Immature natural killer cell (primary cell): ENCODE measurements around the gene UBE2S. TPM values are rescaled to one million over a fixed set of nuclear protein-coding genes. Genes with fewer than 3 reads are reported as not detected.

Experiments
- DNase-seq, 3 donors: peaks; one replicate each; pipeline ENCODE4 v3.0.0; 2022; ENCODE audit warnings: mixed read lengths in 1 of 3
- H3K27ac Mint-ChIP-seq, 6 donors: one replicate each; pipeline ENCODE4 v1.8.0; 2020; ENCODE audit warnings: mixed read lengths in 6 of 6, mild to moderate bottlenecking in 5 of 6, inconsistent platforms in 4 of 6, moderate library complexity in 3 of 6
- H3K27me3 Mint-ChIP-seq, 3 donors: one replicate each; pipeline ENCODE4 v1.8.0; 2020 to 2021; ENCODE audit warnings: low read depth in 3 of 3, mild to moderate bottlenecking in 3 of 3, mixed read lengths in 3 of 3, moderate library complexity in 3 of 3, inconsistent platforms in 1 of 3
- H3K36me3 Mint-ChIP-seq, 3 donors: one replicate each; pipeline ENCODE4 v1.8.0; 2020; ENCODE audit warnings: mixed read lengths in 3 of 3, inconsistent platforms in 2 of 3, mild to moderate bottlenecking in 2 of 3
- H3K4me1 Mint-ChIP-seq, 2 donors: one replicate each; pipeline ENCODE4 v1.8.0; 2020; ENCODE audit warnings: inconsistent platforms in 2 of 2, mild to moderate bottlenecking in 2 of 2, mixed read lengths in 2 of 2, moderate library complexity in 1 of 2
- H3K4me3 Mint-ChIP-seq, 5 donors: one replicate each; pipeline ENCODE4 v1.8.0; 2020; ENCODE audit warnings: mild to moderate bottlenecking in 5 of 5, mixed read lengths in 5 of 5, inconsistent platforms in 3 of 5, moderate library complexity in 3 of 5
- H3K9me3 Mint-ChIP-seq, 6 donors: one replicate each; pipeline ENCODE4 v1.8.0; 2020; ENCODE audit warnings: mild to moderate bottlenecking in 6 of 6, mixed read lengths in 6 of 6, inconsistent platforms in 4 of 6, moderate library complexity in 3 of 6
- polyA plus RNA-seq, 3 donors: library from polyadenylated mRNA; unstranded; fragments of 300-500 nt; fragmentation: Illumina TruSeq; gene quantifications; one replicate each; pipeline ENCODE4 v1.2.3, GENCODE V29; 2021

Gene UBE2S
- polyA plus RNA-seq, 3 donors from 2014 or later = 40.2 to 72.1 (median 47.0) TPM

DNA sequence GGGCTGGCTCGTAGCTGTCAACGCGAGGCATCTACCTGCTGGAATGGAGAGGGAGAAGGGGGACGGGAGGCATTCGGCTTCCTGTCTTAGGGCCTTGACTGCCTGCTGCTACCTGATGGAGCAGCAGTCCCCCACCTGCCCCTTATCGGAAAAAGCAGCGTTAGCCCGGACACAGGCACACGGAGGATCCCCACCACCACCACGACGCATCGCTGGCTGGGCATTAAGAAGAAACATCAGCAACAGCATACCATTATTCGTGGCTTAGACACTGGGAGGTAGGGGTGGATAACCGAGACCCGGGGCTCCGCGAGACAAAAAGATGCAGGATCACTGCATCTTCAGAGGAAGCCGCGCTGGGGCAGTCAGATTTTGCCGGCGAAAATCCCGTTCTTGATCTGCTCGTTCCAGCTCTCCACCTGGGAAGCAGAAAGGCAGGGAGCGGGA is 54.2 kb downstream of the UBE2S start:
- Mint-ChIP-seq H3K36me3 (no peaks in the 10 kb centered on the region), H3K4me3 (peak overlapping the region; percentile 75 to 90 (median 81)), H3K4me1 (peaks cover 17% of the 10 kb centered on the region in 2 donors), H3K27ac (peak overlapping the region in 1 of 6 donors; percentile 27), H3K9me3 (no peaks in the 10 kb centered on the region), H3K27me3 (peaks cover 4 to 16% (median 13%) of the 10 kb centered on the region in 3 donors)
- no peak for DNase-seq

DNA sequence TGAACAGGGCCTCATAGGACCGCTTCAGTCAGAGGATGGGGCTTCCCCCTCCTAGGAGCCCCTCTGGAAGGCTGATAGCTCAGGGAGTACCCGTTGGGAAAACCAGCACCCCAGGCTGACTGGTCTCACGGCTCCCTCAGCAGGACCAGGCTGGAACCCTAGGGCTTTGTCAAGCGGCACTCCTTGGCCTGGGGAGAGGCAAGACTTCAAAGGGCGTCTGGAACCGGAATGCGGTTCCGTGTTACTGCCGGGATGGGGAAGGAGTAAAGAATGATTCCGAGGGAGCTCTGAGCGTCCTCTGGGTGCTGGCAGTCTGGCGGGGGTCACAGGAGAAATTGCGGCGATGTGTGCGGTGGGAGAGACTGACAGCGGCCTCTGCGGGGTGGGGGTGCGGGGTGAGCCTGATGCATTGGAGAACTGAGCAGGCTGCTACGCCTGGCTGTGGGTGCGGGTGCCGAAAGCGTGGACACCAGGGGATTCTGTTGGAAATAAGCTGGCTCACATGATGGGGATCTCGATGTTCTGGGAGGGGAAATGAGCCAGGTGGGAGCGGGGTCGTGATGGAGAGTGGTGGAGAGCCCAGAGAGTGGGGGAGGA is 54.9 kb downstream of the UBE2S start:
- H3K27ac Mint-ChIP-seq = peak overlapping the region in 2 of 6 donors; percentile 27 to 49

DNA sequence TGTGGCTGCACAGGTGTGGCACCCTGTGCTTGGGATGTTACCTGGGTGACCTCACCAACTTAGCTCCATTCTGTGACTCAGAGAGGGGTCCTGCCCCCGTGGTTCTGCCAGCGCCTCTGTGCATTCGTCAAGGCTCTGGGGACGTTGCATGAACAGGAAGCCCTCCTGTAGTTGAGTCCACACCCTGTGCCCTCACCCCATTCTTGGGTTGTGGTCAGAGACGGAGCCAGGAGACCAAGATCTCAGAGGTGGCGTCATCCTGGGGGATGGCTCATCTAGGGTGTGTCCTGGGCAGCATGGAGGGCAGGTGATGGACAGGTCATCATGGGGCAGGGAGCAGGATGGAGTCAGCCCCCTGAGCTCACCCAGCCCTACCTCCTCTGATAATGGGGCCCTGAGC is 55.5 kb downstream of the UBE2S start:
- Mint-ChIP-seq H3K9me3 (no peaks in the 10 kb centered on the region), H3K4me3 (peak overlapping the region in 1 of 5 donors; percentile 33), H3K36me3 (no peaks in the 10 kb centered on the region), H3K27ac (peak overlapping the region in 1 of 6 donors; percentile 20), H3K4me1 (peaks cover 17% of the 10 kb centered on the region in 2 donors), H3K27me3 (peaks cover 4 to 15% (median 11%) of the 10 kb centered on the region in 3 donors)
- DNase-seq = no peak

More for the DNA sequence above, 54.9 kb downstream of the UBE2S start:
- DNase-seq = no peak
- Mint-ChIP-seq H3K27me3 (peaks cover 4 to 16% (median 11%) of the 10 kb centered on the region in 3 donors), H3K9me3 (no peaks in the 10 kb centered on the region), H3K4me1 (peaks cover 17% of the 10 kb centered on the region in 2 donors), H3K4me3 (peak overlapping the region; percentile 27 to 81 (median 75)), H3K36me3 (no peaks in the 10 kb centered on the region)

DNA sequence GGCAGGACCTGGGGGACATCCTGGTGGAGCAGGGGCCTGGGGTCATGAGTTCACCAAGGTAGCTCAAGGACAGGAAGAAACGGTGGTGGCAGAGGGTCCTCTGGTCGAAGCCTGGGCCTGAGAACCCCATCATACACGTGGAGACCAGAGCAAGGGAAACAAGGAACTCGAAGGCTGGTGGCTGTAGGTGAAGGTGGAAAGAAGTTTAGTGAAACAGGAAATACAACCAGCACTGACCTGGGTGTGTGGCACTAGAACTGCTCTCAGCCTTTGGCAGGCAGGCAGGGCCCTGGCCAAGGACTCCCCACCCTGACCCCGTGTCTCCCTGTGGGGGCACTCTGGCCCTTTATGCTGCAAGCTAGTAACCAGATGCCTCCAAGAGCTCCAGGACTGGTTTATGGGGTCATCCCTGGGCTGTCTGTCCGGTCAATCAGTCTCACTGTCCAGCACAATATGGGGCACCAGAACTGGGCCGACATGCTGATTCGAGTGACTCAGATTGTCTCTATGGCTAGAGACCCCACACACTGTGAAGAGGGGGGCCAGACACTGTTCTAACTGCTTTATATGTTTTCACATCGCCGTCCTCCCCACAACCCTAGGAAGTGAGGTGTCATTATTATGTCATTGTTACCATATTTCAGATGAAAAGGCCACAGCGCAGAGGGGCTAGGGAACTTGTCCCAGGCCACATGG is 56.8 kb downstream of the UBE2S start:
- H3K27ac Mint-ChIP-seq = peak overlapping the region in 1 of 6 donors; percentile 64
- DNase-seq = no peak
- peaks cover 17% of the 10 kb centered on the region in 2 donors for H3K4me1 Mint-ChIP-seq
- H3K27me3 Mint-ChIP-seq = peaks cover 4 to 13% (median 11%) of the 10 kb centered on the region in 3 donors
- H3K9me3 Mint-ChIP-seq = no peaks in the 10 kb centered on the region
- no peaks in the 10 kb centered on the region for H3K36me3 Mint-ChIP-seq
- no peak overlapping the region for H3K4me3 Mint-ChIP-seq

Other genes starting within 250 kb of the UBE2S start
- not detected for gene DNAAF3, start 241.2 kb downstream of the UBE2S start, polyA plus RNA-seq
- gene SYT5, start 227.5 kb downstream of the UBE2S start, polyA plus RNA-seq = under 1 TPM in 2 of 3 donors, not detected in 1; 0.55 to 0.96 TPM
- not detected for gene PTPRH, start 198.3 kb downstream of the UBE2S start, polyA plus RNA-seq
- 1 to 10 TPM in 1 of 3 donors, under 1 TPM in 1, not detected in 1; 0.59 to 2.4 TPM for gene TMEM86B, start 179.0 kb downstream of the UBE2S start, polyA plus RNA-seq
- 100 to 1,000 TPM in 1 of 3 donors, 10 to 100 TPM in 2; 43.1 to 123 (median 47.9) TPM for gene PPP6R1, start 148.8 kb downstream of the UBE2S start, polyA plus RNA-seq
- 10 to 100 TPM; 42.6 to 46.7 (median 46.3) TPM for gene HSPBP1, start 127.7 kb downstream of the UBE2S start, polyA plus RNA-seq
- gene BRSK1, start 123.8 kb downstream of the UBE2S start, polyA plus RNA-seq = not detected
- not detected for gene TMEM150B, start 82.4 kb downstream of the UBE2S start, polyA plus RNA-seq
- gene KMT5C, start 67.9 kb downstream of the UBE2S start, polyA plus RNA-seq = 1 to 10 TPM in 2 of 3 donors, under 1 TPM in 1; 0.79 to 2.2 (median 2.1) TPM
- under 1 TPM in 1 of 3 donors, not detected in 2; 0.16 TPM for gene COX6B2, start 53.1 kb downstream of the UBE2S start, polyA plus RNA-seq
- gene GARIN5B, start 44.5 kb downstream of the UBE2S start, polyA plus RNA-seq = not detected
- gene IL11, start 37.3 kb downstream of the UBE2S start, polyA plus RNA-seq = not detected
- not detected for gene TMEM190, start 31.0 kb downstream of the UBE2S start, polyA plus RNA-seq
- 1 to 10 TPM in 1 of 3 donors, not detected in 2; 1.0 TPM for gene TMEM238, start 23.5 kb downstream of the UBE2S start, polyA plus RNA-seq
- gene RPL28, start 21.9 kb downstream of the UBE2S start, polyA plus RNA-seq = 100 to 1,000 TPM; 118 to 365 (median 350) TPM
- gene SHISA7, start 35.5 kb upstream of the UBE2S start, polyA plus RNA-seq = not detected
- 10 to 100 TPM; 30.4 to 46.0 (median 34.2) TPM for gene ISOC2, start 53.9 kb upstream of the UBE2S start, polyA plus RNA-seq
- gene C19orf85, start 57.0 kb upstream of the UBE2S start, polyA plus RNA-seq = not detected
- under 1 TPM; 0.14 to 0.72 (median 0.21) TPM for gene ZNF628, start 68.8 kb upstream of the UBE2S start, polyA plus RNA-seq
- 1 to 10 TPM in 2 of 3 donors, not detected in 1; 2.7 to 4.8 TPM for gene NAT14, start 77.4 kb upstream of the UBE2S start, polyA plus RNA-seq
- gene SSC5D, start 80.6 kb upstream of the UBE2S start, polyA plus RNA-seq = not detected
- gene SBK2, start 129.3 kb upstream of the UBE2S start, polyA plus RNA-seq = not detected
- not detected for gene SBK3, start 137.8 kb upstream of the UBE2S start, polyA plus RNA-seq
- gene ZNF579, start 173.1 kb upstream of the UBE2S start, polyA plus RNA-seq = under 1 TPM in 2 of 3 donors, not detected in 1; 0.19 to 0.64 TPM
- gene FIZ1, start 191.7 kb upstream of the UBE2S start, polyA plus RNA-seq = 1 to 10 TPM in 2 of 3 donors, under 1 TPM in 1; 0.63 to 1.7 (median 1.0) TPM
- gene ZNF524, start 192.5 kb upstream of the UBE2S start, polyA plus RNA-seq = 10 to 100 TPM; 23.9 to 36.4 (median 31.7) TPM
- gene ZNF865, start 197.9 kb upstream of the UBE2S start, polyA plus RNA-seq = under 1 TPM in 2 of 3 donors, not detected in 1; 0.08 to 0.18 TPM
- gene ZNF784, start 216.8 kb upstream of the UBE2S start, polyA plus RNA-seq = under 1 TPM; 0.59 to 0.78 (median 0.62) TPM
- 10 to 100 TPM in 2 of 3 donors, 1 to 10 TPM in 1; 9.6 to 27.8 (median 13.8) TPM for gene ZNF580, start 233.2 kb upstream of the UBE2S start, polyA plus RNA-seq
- 10 to 100 TPM in 2 of 3 donors, 1 to 10 TPM in 1; 8.4 to 24.9 (median 20.6) TPM for gene ZNF581, start 235.9 kb upstream of the UBE2S start, polyA plus RNA-seq
- gene CCDC106, start 240.4 kb upstream of the UBE2S start, polyA plus RNA-seq = 1 to 10 TPM in 2 of 3 donors, not detected in 1; 1.1 to 1.7 TPM
- 10 to 100 TPM in 1 of 3 donors, 1 to 10 TPM in 2; 3.1 to 17.0 (median 8.0) TPM for gene U2AF2, start 247.2 kb upstream of the UBE2S start, polyA plus RNA-seq